HG03520 (cell line): Measurements from ENCODE around the gene OR10H1.
"Not testable (repeated sequence)": the region's sequence is repeated elsewhere in the genome, so short reads cannot be mapped to it uniquely, and the experiment has no call there.

Experiments used
- ATAC-seq: cut with Tn5 transposase; IDR thresholded peaks from one replicate; pipeline ENCODE4 v1.9.1; 2021; ENCODE audit warnings: mild to moderate bottlenecking, moderate library complexity; ENCODE audit not compliant: unreplicated experiment

The OR10H1 gene

DNA sequence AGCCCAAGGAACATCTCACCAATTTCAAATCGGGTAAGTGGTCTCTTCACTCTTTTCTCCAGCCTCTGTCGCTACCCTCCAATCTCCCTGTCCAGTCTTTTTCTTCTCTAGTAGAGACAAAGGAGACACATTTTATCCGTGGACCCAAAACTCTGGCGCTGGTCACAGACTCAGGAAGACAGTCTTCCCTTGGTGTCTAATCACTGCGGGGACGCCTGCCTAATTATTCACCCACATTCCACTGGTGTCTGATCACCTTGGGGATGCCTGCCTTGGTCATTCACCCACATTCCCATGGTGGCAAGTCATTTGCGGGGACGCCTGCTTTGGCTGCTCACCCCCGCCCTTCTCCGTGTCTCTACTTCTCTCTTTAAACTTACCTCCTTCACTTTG lies 13.8 kb upstream of the OR10H1 start:
- ATAC-seq, result no peak

DNA sequence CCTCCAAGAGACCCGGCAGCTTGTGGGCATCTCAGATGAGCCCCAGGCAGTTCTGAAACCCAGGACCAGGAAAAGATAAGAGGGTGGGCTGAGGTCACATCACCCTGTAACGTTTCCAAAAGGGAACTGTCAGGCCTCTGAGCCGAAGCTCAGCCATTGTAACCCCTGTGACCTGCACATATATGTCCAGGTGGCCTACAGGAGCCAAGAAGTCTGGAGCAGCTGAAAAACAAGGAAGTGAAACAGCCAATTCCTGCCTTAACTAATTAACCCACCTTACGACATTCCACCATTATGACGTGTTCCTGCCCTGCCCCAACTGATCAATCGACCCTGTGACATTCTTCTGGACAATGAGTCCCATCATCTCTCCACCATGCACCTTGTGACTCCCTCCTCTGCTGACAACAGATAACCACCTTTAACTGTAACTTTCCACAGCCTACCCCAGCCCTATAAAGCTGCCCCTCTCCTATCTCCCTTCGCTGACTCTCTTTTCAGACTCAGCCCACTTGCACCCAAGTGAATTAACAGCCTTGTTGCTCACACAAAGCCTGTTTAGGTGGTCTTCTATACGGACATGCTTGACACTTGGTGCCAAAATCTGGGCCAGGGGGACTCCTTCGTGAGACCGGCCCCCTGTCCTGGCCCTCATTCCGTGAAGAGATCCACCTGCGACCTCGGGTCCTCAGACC lies 13.3 kb upstream of the OR10H1 start:
- not testable (repeated sequence) for ATAC-seq

DNA sequence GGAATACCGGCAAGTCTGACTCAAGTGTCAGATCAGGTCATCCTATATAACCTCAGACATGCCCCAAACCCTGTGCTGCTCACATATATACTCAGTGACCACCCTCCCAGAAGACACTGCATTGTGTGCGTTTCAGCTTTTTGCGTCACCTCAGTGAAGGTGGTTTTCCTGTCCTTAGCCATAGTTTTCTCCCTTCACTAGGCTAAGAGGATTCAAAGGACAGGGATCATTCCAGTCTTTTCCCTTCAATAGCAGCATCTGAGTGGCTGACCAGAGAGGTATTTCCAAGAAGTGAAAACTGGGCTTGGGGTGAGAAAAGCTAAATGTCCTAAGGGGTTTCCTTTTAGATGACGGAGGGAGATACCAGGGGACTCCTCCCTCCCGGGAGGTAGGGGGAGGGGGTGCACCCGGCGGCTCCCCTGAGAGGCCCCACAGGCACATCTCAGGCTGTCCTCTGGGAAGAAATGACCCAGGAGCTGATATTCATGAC lies 12.7 kb upstream of the OR10H1 start:
- ATAC-seq, result no peak

DNA sequence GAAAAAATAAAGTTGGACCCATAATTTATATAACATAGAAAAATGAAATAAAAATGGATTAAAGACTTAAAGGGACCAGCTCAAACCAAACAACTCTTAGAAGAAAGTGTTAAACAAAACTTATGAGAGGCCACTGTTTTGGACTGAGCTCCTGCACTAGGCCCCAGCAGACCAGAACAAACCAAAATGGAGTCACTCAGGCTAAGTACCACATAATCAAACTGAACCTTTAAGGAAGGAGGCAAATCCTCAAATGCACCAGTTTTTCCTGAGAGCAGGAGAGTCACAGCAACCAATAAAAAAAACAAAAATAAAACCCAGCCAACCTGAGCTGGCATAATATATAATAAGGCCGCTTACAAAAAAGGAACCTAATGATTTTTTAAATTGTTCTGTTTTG lies 10.3 kb upstream of the OR10H1 start:
- no peak for ATAC-seq

DNA sequence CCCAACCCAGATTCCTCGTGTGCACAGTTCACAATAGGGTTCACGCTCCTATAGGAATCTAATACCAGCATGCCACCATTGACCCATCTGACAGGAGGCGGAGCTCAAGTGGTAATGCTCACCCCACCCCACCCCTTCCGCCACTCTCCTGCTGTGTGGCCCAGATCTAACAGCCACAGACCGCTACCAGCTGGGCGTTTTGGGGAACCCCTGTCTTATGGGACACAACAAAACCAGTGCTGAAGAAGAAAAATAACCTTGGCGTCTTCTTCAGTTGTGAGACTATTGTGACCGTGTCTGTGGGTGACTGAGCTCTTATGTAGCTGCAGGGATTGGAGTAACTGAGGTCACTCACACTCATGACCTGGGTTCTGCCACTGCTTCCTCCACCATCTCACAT lies 5.2 kb upstream of the OR10H1 start:
- no peak for ATAC-seq

DNA sequence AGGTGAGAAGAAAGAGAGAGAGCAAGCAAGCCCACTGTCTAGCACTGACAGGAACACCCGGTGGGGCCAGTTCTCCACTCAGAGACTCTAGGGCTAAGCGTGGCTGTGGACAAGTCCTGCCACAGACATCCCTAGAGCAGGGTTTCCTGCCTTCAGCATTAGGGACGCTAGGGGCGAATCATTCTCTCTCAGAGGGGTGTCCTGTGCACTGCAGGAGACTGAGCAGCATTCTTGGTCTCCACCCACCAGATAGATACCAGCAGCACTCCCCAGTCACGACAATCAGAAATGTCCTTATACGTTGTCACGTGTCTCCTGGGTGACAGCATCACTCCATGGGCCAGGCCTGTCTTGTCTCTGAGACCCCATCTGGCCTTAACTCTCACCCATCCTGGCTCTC lies 1.5 kb downstream of the OR10H1 start:
- no peak for ATAC-seq

DNA sequence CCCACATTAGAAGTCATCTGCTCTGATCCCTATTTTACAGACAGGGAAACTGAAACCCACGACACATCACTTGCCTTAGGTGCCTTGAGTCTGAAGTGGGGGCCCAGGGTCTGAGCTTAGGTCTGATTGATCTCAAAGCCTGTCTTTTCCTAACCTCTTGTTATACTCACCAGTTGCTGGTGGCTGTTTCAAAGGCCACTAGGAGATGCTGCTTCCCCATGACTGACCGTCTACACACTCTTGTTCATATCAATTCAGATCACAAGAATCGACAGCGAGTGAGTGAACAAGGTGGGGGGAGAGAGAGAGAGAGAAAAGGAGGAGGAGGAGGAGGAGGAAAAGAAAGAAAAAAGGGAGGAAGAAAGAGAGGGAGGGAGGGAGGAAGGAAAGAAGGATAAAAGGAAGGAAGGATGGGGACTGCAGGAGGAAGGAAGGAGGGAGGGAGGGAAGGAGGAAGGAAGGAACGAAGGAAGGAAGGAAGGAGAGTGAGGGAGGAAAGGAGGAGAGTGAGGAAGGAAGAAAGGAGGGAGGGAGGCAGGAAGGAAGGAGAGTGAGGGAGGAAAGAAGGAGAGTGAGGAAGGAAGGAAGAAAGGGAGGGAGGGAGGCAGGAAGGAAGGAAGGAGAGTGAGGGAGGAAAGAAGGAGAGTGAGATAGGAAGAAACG lies 3.3 kb downstream of the OR10H1 start:
- ATAC-seq, result no peak

DNA sequence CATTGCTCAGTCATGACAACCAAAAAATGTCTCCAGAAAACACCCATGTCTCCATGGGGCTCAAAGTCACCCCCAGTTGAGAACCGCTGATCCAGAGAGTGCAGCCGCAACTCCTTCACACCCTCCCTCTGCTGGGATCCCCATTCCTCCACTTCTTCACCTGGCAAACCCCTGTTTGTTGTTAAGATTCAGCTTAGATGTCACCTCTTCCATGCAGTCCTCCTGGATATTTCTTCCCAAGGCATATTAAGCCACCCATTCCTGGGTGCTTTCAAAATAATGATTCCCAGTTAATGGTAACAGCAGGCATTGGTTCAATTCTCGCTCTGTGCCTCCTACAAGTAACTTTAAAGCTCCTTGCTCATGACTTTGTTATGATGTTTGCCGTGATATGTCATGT lies 4.0 kb downstream of the OR10H1 start:
- no peak for ATAC-seq

DNA sequence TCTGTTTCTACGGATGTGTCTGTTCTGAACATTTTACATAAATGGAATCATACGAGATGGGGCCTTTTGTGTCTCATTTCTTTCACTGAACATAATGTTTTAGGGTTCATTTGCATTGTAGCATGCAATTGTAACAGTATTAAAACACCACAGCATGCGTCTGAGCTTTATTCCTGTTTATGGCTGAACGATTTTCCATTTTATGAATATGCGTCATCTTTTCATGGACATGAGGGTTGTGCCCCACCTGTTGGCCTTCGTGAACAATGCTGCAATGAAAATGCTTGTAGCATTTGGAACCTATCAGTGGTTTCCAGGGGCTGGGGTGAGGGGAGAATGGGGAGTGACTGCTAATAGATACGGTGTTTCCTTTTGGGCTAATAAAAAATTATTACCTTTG lies 5.1 kb downstream of the OR10H1 start:
- no peak for ATAC-seq

DNA sequence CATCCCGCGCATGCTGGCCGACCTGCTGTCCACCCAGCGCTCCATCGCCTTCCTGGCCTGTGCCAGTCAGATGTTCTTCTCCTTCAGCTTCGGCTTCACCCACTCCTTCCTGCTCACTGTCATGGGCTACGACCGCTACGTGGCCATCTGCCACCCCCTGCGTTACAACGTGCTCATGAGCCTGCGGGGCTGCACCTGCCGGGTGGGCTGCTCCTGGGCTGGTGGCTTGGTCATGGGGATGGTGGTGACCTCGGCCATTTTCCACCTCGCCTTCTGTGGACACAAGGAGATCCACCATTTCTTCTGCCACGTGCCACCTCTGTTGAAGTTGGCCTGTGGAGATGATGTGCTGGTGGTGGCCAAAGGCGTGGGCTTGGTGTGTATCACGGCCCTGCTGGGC lies 21.2 kb downstream of the OR10H1 start:
- ATAC-seq, result not testable (repeated sequence)

DNA sequence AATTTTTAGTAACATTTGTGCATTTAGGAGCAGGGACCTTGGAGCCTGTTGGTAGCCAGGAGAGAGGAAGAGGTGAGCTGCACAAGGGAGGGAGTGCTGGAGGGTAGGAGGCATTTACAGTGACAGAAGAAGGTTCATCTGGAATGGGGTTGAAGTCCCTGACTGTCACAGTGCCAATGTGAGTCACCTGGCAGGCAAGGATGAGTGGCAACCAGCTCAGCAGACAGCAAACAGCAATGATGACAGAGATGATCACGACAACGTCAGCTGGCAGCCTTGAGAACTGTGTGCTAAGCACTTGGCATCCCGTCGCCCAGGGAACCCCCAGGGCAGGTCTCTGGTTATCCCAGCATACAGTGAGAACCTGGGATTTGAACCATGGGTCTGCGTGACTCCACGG lies 25.4 kb downstream of the OR10H1 start:
- ATAC-seq, result no peak

DNA sequence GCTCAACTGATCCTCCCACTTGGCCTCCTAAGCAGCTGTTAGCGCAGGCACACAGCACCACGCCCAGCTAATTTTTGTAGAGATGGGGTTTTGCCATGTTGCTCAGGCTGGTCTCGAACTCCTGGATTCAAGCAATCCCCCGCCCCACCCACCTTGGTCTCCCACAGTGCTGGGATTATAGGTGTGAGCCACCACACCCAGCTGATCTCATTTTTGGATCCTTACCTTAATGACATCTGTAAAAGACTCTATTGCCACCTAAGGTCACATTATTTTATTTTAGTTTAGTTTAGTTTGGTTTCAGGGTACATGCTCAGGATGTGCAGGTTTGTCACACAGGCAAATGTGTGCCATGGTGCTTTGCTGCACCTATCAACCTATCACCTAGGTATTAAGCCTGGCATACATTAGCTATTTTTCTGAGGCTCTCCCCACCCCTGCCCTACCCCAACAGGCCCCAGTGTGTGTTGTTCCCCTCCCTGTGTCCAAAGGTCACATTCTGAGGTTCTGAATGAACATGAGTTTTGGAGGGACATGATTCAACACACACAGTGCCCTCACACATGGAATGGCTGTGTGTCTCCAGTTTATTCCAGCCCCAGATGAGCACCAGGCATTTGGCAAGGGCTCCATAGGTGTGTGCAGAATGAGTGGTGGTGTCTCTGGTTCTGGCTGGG lies 26.7 kb downstream of the OR10H1 start:
- no peak for ATAC-seq

DNA sequence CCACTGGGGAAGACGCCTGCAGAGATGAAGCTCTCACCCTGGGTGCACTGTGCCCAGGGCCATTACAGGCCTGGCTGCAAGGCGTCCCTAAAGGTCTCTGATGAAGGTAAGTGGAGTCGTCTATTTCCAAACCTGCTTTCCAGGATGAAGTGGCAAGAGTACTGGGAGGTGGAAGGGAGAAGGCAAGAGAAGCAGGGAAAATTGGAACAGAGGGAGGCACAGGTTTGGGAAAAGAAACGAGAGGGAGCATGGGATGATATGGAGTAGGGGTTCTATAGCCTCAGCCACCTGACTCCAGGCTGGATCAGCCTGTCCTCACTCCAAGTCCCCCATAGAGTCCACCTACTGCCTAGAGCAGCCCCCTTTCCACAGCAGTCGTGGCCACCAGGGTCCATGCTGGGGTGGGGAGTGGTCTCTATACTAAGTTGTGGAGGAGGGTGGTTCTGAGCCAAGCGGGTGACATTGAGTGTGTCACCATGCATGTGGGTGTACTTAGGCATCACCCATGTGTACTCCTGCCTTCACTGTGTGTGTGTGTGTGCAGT lies 27.8 kb downstream of the OR10H1 start, which contains the start of gene OR10H5:
OR10H5 (plus strand) TSS at position 51 of the 545 bp plus-strand sequence. CDS start 6,388 bp downstream, outside the sequence.
- ATAC-seq, result no peak

DNA sequence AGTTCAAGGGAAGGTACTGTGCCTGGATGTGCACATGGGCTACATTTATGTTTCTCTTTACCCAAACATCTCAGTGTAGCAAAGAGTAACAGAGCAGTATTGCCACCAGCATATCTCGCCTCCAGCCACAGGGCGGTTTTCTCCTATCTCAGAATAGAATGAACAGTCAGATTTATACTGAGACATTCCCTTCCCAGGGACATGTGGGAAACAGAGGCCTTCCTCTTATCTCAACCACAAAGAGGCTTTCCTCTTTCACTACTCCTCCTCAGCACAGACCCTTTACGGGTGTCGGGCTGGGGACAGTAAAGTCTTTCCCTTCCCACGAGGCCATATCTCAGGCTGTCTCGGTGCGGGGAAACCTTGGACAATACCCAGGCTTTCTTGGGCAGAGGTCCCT lies 32.6 kb downstream of the OR10H1 start:
- not testable (repeated sequence) for ATAC-seq

DNA sequence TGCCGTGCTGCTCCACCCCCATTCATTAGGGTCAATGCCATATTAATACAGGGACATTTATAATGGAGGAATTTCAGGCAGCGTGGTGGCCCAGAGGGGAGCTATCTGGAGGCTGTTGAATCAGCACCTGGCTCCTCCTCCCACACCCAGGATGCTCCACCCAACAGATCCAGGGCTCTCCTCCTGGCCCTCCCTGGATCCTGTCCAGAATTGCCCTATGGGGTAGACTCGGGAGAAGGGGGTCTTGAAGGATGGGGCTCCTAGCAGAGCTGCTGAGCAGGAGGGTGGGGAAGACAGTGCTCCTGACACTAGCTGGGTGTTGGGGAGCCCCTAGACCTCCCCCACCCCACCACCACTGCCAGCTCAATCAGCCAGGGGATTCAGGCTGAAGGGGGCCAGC lies 33.3 kb downstream of the OR10H1 start:
- no peak for ATAC-seq

DNA sequence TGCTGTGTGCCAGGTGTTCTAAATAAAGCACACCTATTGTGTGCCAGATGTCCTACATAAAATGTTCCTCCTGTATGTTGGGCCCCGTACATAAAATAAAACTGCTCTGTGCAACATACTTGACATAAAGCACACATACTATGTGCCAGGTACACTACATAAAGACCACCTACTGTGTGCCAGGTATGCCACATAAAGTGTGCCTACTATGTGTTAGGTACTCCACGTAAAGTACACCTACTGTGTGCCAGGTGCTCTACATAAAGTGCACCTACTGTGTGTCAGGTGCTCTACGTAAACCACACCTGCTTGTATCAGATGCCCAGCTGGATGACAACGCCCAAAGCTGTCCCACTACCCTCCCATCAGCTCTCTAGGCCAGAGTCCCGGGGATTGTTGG lies 33.8 kb downstream of the OR10H1 start:
- no peak for ATAC-seq

DNA sequence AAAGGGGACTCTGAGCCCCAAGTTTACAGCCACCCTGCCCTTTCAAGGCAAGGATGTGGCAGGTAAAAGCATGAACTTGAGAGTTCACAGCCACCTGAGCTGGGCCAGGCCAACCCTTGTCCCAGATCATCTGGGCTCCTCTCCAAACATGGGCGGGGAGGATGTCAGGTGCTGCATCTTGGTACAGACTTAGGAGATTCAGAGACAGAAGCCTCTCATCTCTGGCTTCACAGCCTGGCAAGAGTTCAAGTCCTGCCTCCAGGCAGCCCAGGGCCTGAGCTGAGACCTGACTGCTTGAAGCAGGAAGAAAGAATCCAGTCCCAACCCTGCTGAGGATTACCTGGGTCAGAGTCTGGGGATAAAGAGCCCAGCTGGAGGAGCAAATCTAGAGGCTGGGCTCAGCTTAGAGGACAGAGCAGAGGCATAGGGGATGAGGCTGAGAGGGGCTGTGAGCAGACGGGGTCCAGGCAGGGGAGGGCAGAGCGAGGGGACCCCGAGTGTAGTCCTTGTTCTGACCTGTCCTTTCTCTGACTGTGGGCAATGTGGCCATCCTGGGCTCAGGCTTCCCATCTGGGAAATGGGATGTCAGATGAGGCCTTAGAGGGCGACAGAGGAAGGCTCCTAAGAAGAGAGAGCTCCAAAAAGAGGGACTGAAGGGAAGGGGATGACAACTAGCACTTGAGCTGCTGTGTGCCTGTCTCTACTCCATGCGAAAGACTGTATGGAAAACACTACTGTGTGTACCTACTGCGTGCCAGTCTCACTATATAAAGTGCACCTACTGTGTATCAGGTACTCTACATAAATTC lies 34.6 kb downstream of the OR10H1 start:
- no peak for ATAC-seq

DNA sequence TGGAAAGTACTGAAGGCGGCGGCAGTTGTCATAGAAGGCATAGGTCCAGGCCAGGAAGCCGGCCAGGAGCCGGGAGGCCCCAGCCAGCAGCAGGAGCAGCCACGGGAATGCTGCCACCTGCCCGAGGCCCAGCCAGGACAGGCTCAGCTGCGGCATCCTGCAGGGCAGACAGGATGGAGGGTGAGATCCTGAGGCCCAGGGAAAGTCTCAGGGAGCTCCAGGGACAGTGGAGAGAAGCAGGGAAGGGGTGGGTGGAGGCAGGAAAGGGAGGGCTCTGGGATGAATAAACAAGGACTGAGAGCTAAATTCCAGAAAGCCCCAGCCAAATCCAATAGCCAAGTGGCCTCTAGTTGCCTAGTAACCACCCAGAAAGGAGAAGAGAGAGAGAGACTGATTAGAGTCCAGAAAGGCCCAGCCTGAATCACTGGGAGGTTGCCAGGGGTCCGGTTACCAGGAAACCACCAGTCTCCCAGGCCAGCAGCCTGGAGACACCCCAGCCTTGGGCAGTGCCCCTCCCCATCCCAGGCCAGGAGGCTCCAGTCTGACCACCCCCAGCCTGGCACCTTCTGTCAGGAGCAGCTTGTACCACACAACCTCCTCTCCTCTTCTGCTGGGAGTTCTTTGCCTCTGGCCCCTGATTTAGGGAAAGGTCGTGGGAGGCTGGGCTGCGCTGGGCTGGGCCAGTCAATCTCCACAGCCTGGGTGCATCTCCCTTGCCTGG lies 35.5 kb downstream of the OR10H1 start:
- ATAC-seq, result no peak

DNA sequence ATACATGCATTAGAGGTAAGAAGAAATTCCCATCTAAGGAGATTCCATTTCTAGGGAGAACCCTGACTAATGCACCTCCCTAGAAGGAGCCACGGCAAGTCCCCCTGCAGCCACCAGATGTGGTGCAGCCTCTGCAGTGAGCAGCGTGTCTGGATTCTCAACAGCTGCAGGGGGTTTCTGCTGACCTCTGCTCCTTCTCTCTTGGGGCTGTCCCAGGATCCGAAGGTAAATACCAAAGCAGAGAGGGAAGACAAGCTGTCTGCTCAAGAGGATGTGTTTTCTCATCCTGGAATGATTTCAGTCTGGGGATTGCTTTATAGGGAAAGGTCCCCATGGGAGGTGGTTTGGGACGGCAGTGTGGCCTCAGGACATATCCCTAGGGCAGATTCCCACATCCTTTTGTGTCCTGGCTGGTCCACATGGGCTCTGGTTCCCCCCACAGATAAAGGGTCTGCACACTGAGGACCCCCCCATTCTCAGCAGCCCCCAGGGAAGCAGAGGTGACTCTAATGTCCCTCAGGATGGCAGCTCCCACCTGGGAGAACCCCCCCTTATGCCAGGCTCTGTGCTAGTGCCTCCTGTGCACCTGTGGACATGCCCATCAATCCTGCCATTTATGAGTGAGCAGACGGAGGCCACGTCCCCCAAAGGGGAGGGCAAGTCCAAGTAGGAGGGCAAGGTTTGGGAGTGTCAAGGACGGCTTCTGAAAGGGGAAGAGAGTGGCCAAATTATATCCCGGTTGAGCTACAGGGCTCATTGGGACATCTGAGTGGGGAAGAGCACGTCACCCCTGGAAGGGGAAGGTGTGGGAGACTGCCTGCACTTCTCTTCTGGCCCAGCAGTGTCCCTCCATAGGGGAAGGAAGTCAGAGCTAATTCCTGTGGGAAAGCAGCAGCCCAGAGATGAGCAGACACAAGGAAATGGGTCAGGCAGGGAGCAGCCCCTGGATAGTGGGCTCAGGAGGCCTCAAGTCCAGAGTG lies 38.2 kb downstream of the OR10H1 start:
- ATAC-seq, result no peak
